HCT116 (cell line): ENCODE data around the gene NKG7. TPM values are rescaled to one million over a fixed set of nuclear protein-coding genes. Genes with fewer than 3 reads are reported as not detected.

ENCODE experiments used
- ATAC-seq: fragments of 200-7000 bp; cut with Tn5 transposase; 2 replicates; pipeline ENCODE4 v1.9.1; 2020; ENCODE audit warnings: mild to moderate bottlenecking, moderate library complexity
- BruUV-seq: library from RNA; stranded (reverse); fragments of 400-500 nt; replicated peaks from 2 replicates; lab custom pipeline; 2021; lab: Mats Ljungman, UMichigan
- CTCF ChIA-PET: fragments of 300-600 bp; sonication (Branson Sonifier 250); formaldehyde crosslinking; loops from one replicate; lab custom pipeline; 2021; ENCODE audit warnings: antibody characterized with exemption; lab: Charles Lee
- POLR2A ChIA-PET: fragments of 300-600, 350-600 bp; sonication (Branson Sonifier 250); formaldehyde crosslinking; loops from one replicate; lab custom pipeline; 2021; ENCODE audit warnings: antibody characterized with exemption; lab: Charles Lee
- RAD21 ChIA-PET, 2 experiments: fragments of 300-600 bp; sonication (Branson Sonifier 250); formaldehyde crosslinking; loops; one replicate each; lab custom pipeline; 2023; ENCODE audit warnings: low total read pairs in 2 of 2; ENCODE audit not compliant: uncharacterized antibody in 2 of 2, unreplicated experiment in 2 of 2, low non-redundant PET in 1 of 2; lab: Charles Lee
- DNase-seq: peaks from one replicate; pipeline ENCODE4 v3.0.0-alpha.2; 2010; ENCODE audit warnings: low read depth, low spot score
- H2AFZ ChIP-seq: fragments of 200-600 bp; shearing (Covaris generic), sonication (generic); 2 replicates; pipeline ENCODE4 v1.6.1; 2017; ENCODE audit warnings: low read depth, mixed run types, mixed read lengths, antibody characterized with exemption, low read length; ENCODE audit not compliant: poor library complexity, severe bottlenecking
- H3K27ac ChIP-seq: 2 replicates; pipeline ENCODE4 v1.5.1; 2012; ENCODE audit warnings: low read depth, low read length
- H3K27me3 ChIP-seq: fragments of 200-600 bp; sonication (generic); 2 replicates; pipeline ENCODE4 v1.6.1; 2016; ENCODE audit warnings: mixed run types, low read length, mixed read lengths; ENCODE audit not compliant: insufficient read depth
- H3K36me3 ChIP-seq, 2 experiments: fragments of 200-500 bp in 1 of 2; fragments of 200-600 bp in 1 of 2; sonication (Bioruptor generic) in 1 of 2; sonication (generic) in 1 of 2; 2 replicates each; pipeline versions ENCODE4 v1.5.1 to v1.6.1; 2014 to 2016; ENCODE audit warnings: low read length in 2 of 2, inconsistent platforms in 1 of 2, mixed read lengths in 1 of 2, mixed run types in 1 of 2; ENCODE audit not compliant: insufficient read depth in 2 of 2, control insufficient read depth in 1 of 2
- H3K4me1 ChIP-seq, 2 experiments: fragments of 200-600 bp in 1 of 2; sonication (generic) in 1 of 2; 2 replicates each; pipeline versions ENCODE4 v1.5.1 to v1.6.1; 2012 to 2017; ENCODE audit warnings: low read length in 2 of 2, inconsistent platforms in 1 of 2, mild to moderate bottlenecking in 1 of 2, mixed read lengths in 1 of 2, mixed run types in 1 of 2, moderate library complexity in 1 of 2; ENCODE audit not compliant: insufficient read depth in 2 of 2, control insufficient read depth in 1 of 2
- H3K4me2 ChIP-seq: fragments of 200-600 bp; sonication (generic); 2 replicates; pipeline ENCODE4 v1.6.1; 2017; ENCODE audit warnings: mixed run types, low read length, mixed read lengths
- H3K4me3 ChIP-seq, 2 experiments: fragments of 200-600 bp in 1 of 2; sonication (generic) in 1 of 2; replicated peaks in 1 of 2; 2 replicates each; pipeline ENCODE4 v1.5.1; 2011 to 2016; ENCODE audit warnings: low read length in 2 of 2, control low read depth in 1 of 2, low read depth in 1 of 2, mild to moderate bottlenecking in 1 of 2, mixed read lengths in 1 of 2, mixed run types in 1 of 2
- H3K79me2 ChIP-seq: fragments of 200-600 bp; sonication (generic); 2 replicates; pipeline ENCODE4 v1.6.1; 2017; ENCODE audit warnings: mild to moderate bottlenecking, mixed run types, low read length, moderate library complexity, mixed read lengths; ENCODE audit not compliant: insufficient read depth
- H3K9ac ChIP-seq: fragments of 200-600 bp; sonication (generic); 2 replicates; pipeline ENCODE4 v1.6.1; 2016; ENCODE audit warnings: low read length, mixed read lengths
- H3K9me2 ChIP-seq: fragments of 200-600 bp; sonication (generic), shearing (Covaris generic); 2 replicates; pipeline ENCODE4 v1.6.1; 2017; ENCODE audit warnings: mixed run types, mild to moderate bottlenecking, moderate library complexity; ENCODE audit not compliant: insufficient read depth
- H3K9me3 ChIP-seq, 2 experiments: fragments of 200-500 bp in 1 of 2; fragments of 200-600 bp in 1 of 2; sonication (Bioruptor generic) in 1 of 2; sonication (generic) in 1 of 2; 2 replicates each; pipeline ENCODE4 v1.6.1; 2014 to 2017; ENCODE audit warnings: low read length in 2 of 2, mixed read lengths in 2 of 2, inconsistent platforms in 1 of 2, low read depth in 1 of 2, mild to moderate bottlenecking in 1 of 2, mixed run types in 1 of 2, moderate library complexity in 1 of 2; ENCODE audit not compliant: control insufficient read depth in 1 of 2, insufficient read depth in 1 of 2
- H4K20me1 ChIP-seq: fragments of 200-600 bp; sonication (generic), shearing (Covaris generic); 2 replicates; pipeline ENCODE4 v1.6.1; 2017; ENCODE audit warnings: mixed run types, mild to moderate bottlenecking, moderate library complexity; ENCODE audit not compliant: insufficient read depth
- CEBPB ChIP-seq: IDR thresholded peaks from 2 replicates; pipeline ENCODE4 v1.6.1; 2012; ENCODE audit warnings: low read depth
- EGR1 ChIP-seq: IDR thresholded peaks from 2 replicates; pipeline ENCODE4 v1.6.1; 2012; ENCODE audit warnings: low read depth
- ELF1 ChIP-seq: IDR thresholded peaks from 2 replicates; pipeline ENCODE4 v1.6.1; 2012; ENCODE audit warnings: low read depth, borderline replicate concordance
- EZH2 ChIP-seq: fragments of 200-600 bp; sonication (generic); IDR thresholded peaks from 2 replicates; pipeline ENCODE4 v1.6.1; 2017; ENCODE audit warnings: antibody characterized with exemption, mixed run types
- EZH2phosphoT487 ChIP-seq: fragments of 200-600 bp; IDR thresholded peaks from 2 replicates; pipeline ENCODE4 v1.6.1; 2018; ENCODE audit warnings: antibody characterized with exemption, borderline replicate concordance
- FOSL1 ChIP-seq: IDR thresholded peaks from 2 replicates; pipeline ENCODE4 v1.6.1; 2012; ENCODE audit warnings: low read depth
- JUND ChIP-seq: IDR thresholded peaks from 2 replicates; pipeline ENCODE4 v1.6.1; 2012
- POLR2A ChIP-seq: IDR thresholded peaks from 2 replicates; pipeline ENCODE4 v1.7.0; 2011; ENCODE audit warnings: borderline replicate concordance; ENCODE audit not compliant: insufficient read depth, insufficient read length; ENCODE audit errors: extremely low read depth
- POLR2AphosphoS5 ChIP-seq: IDR thresholded peaks from 2 replicates; pipeline ENCODE4 v1.6.1; 2011; ENCODE audit warnings: mild to moderate bottlenecking, low read depth, low read length, moderate library complexity
- RAD21 ChIP-seq: IDR thresholded peaks from 2 replicates; pipeline ENCODE4 v1.6.1; 2012; ENCODE audit warnings: low read depth, mild to moderate bottlenecking
- SIN3A ChIP-seq: IDR thresholded peaks from 2 replicates; pipeline ENCODE4 v1.6.1; 2012; ENCODE audit warnings: low read depth
- TCF7L2 ChIP-seq: IDR thresholded peaks from 2 replicates; pipeline ENCODE4 v1.7.0; 2011; ENCODE audit warnings: borderline replicate concordance, inconsistent platforms; ENCODE audit not compliant: insufficient read depth, insufficient read length; ENCODE audit errors: extremely low read depth
- YY1 ChIP-seq: IDR thresholded peaks from 2 replicates; pipeline ENCODE4 v1.6.1; 2011; ENCODE audit warnings: low read length, low read depth, moderate library complexity, mild to moderate bottlenecking; ENCODE audit not compliant: insufficient replicate concordance; ENCODE audit errors: extremely low read depth
- ZFX ChIP-seq: fragments of 450-650 bp; IDR thresholded peaks from 2 replicates; pipeline ENCODE4 v1.6.1; 2017
- intact Hi-C: fragments of 100-400 bp; cut with micrococcal nuclease; formaldehyde crosslinking; loops from 2 replicates; pipeline ENCODE4 v1.10.0; 2022
- total RNA-seq: library from RNA; stranded (reverse); gene quantifications from one replicate; pipeline ENCODE4 v1.2.1, GENCODE V29; 2021; ENCODE audit not compliant: unreplicated experiment
- TF ChIP-seq, protein P1 (sequence below): IDR thresholded peaks from 2 replicates; pipeline ENCODE4 v1.6.1; 2011; ENCODE audit warnings: mild to moderate bottlenecking, low read length, moderate library complexity; ENCODE audit not compliant: insufficient replicate concordance; ENCODE audit errors: extremely low read depth
- TF ChIP-seq, protein P2 (sequence below): IDR thresholded peaks from 2 replicates; pipeline ENCODE4 v1.6.1; 2012
- TF ChIP-seq, protein P3 (sequence below), 3 experiments: fragments of 200-600 bp in 1 of 3; sonication (generic) in 1 of 3; IDR thresholded peaks in 2 of 3; conservative IDR thresholded peaks in 1 of 3; 2 replicates each; pipeline ENCODE4 v1.5.1; 2012 to 2017; ENCODE audit warnings: low read depth in 2 of 3, low read length in 2 of 3, antibody characterized with exemption in 1 of 3, borderline replicate concordance in 1 of 3, control low read depth in 1 of 3, mild to moderate bottlenecking in 1 of 3, mixed read lengths in 1 of 3, mixed run types in 1 of 3, moderate library complexity in 1 of 3; ENCODE audit not compliant: insufficient read depth in 1 of 3

Gene NKG7
- total RNA-seq, 1 experiment from 2014 or later: not detected

DNA sequence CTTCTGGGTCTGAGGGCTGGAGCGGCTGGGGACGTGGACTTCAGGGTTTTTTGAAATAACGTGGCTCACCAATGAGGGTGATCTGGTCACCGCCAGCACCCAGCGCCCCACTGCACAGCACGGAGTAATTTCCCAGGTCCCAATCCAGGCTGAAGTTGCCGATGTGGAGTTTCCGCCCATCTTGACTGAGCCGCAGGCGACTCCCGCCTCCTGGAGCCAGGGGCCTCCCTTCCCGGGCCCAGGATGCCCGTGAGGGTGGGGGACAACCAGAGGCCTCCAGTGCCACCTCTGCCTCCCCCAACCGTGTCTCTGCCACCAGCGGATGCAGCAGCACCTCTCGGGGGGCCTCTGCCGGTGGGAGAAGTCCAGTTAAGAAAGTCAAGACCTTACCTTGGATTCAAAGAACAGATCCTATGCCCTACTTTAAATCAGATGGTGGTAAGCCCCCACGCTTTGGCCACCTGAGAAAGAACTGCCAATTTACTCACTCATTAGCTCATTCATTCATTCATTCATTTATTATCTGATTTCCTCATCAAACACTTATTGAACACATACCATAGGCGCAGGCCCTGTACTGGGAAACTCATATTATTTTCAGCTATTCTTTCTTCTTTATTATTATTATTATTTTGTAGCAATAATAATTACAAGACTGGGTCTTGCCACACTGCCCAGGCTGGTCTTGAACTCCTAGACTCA lies 34.4 kb downstream of the NKG7 start:
- CTCF ChIA-PET: interaction anchor here (0.7 to 1.0 kb wide), 2 partner anchors 70 to 319 kb away, joined by 3 to 5 read pairs; no protein-coding TSS in a partner anchor
- Histone ChIP-seq H3K79me2 (no peaks in the 10 kb centered on the region), H3K9me2 (no peaks in the 10 kb centered on the region), H3K27me3 (no peaks in the 10 kb centered on the region)
- no peak for ATAC-seq
- TF ChIP-seq POLR2A (no peak), RAD21 (no peak), ELF1 (no peak), EZH2phosphoT487 (no peak), YY1 (no peak), FOSL1 (no peak), POLR2AphosphoS5 (no peak), JUND (no peak), ZFX (no peak), EGR1 (no peak), EZH2 (no peak), SIN3A (no peak), TCF7L2 (no peak), CEBPB (no peak)
- TF ChIP-seq, protein P1, sequence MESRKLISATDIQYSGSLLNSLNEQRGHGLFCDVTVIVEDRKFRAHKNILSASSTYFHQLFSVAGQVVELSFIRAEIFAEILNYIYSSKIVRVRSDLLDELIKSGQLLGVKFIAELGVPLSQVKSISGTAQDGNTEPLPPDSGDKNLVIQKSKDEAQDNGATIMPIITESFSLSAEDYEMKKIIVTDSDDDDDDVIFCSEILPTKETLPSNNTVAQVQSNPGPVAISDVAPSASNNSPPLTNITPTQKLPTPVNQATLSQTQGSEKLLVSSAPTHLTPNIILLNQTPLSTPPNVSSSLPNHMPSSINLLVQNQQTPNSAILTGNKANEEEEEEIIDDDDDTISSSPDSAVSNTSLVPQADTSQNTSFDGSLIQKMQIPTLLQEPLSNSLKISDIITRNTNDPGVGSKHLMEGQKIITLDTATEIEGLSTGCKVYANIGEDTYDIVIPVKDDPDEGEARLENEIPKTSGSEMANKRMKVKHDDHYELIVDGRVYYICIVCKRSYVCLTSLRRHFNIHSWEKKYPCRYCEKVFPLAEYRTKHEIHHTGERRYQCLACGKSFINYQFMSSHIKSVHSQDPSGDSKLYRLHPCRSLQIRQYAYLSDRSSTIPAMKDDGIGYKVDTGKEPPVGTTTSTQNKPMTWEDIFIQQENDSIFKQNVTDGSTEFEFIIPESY: no peak
- TF ChIP-seq, protein P2, sequence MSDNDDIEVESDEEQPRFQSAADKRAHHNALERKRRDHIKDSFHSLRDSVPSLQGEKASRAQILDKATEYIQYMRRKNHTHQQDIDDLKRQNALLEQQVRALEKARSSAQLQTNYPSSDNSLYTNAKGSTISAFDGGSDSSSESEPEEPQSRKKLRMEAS: no peak
- TF ChIP-seq, protein P3, sequence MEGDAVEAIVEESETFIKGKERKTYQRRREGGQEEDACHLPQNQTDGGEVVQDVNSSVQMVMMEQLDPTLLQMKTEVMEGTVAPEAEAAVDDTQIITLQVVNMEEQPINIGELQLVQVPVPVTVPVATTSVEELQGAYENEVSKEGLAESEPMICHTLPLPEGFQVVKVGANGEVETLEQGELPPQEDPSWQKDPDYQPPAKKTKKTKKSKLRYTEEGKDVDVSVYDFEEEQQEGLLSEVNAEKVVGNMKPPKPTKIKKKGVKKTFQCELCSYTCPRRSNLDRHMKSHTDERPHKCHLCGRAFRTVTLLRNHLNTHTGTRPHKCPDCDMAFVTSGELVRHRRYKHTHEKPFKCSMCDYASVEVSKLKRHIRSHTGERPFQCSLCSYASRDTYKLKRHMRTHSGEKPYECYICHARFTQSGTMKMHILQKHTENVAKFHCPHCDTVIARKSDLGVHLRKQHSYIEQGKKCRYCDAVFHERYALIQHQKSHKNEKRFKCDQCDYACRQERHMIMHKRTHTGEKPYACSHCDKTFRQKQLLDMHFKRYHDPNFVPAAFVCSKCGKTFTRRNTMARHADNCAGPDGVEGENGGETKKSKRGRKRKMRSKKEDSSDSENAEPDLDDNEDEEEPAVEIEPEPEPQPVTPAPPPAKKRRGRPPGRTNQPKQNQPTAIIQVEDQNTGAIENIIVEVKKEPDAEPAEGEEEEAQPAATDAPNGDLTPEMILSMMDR (IDR thresholded peaks at IDR 0.05 in 2 of 3, conservative IDR thresholded peaks at IDR 0.05 in 1 of 3; ENCODE audit: borderline replicate concordance in 1 of 3, insufficient read depth in 1 of 3, low read depth in 2 of 3, low read length in 2 of 3): no peak
- TF ChIP-seq, all 23 proteins: peak for 0
- Histone ChIP-seq H3K9ac (peak overlapping the region; percentile 70), H2AFZ (peak overlapping the region; percentile 90), H4K20me1 (no peaks in the 10 kb centered on the region), H3K4me1 (peaks cover 5 to 42% of the 10 kb centered on the region in 2 experiments; a peak in 3 of 4 replicates), H3K4me2 (peak overlapping the region; percentile 90), H3K36me3 (no peaks in the 10 kb centered on the region), H3K4me3 (peak overlapping the region; percentile 54 to 67), H3K27ac (peak overlapping the region; percentile 55), H3K9me3 (no peaks in the 10 kb centered on the region)
- DNase-seq: no peak
- RAD21 ChIA-PET: interaction anchor here in 1 of 2 experiments (0.6 kb wide), 1 partner anchor 73 kb away, joined by 4 read pairs; no protein-coding TSS in a partner anchor
- intact Hi-C loops: no loop called here
- POLR2A ChIA-PET: no interaction called here
- BruUV-seq: TSS peak; percentile 65
